Measurements from ENCODE around the gene C19orf25. TPM values are rescaled to one million over a fixed set of nuclear protein-coding genes. Genes with fewer than 3 reads are reported as not detected.

Gene C19orf25
- total and polyA plus RNA-seq, 9 of the 15 experiments (the other 6 are each of a cell fraction or from before 2014, with no cell fraction given), result 0.79 to 96.0 (median 36.1) TPM

GRCh38 chr19:1461862-1462261 lies 17.2 kb downstream of the C19orf25 start:
- TF ChIP-seq HDGF (IDR thresholded peaks at IDR 0.05), result no peak
- TF ChIP-seq IRF2 (CRISPR knock-in tag; IDR thresholded peaks at IDR 0.05), result no peak
- 0 out of 2 replicates have a peak, but pooled peaks have one; percentile 31 for TF ChIP-seq POLR2G (IDR thresholded peaks at IDR 0.05; ENCODE audit: low read depth, low read length)
- no peak for TF ChIP-seq TAF9B (IDR thresholded peaks at IDR 0.05; ENCODE audit: partially characterized antibody)
- TF ChIP-seq KDM2B (CRISPR knock-in tag; IDR thresholded peaks at IDR 0.05), result no peak
- ChIA-PET CTCF (ENCODE audit: low intra/inter-chr PET ratio) (no interaction called here), POLR2A (no interaction called here)
- no peak overlapping the region for H3K4me3 ChIP-seq
- H2AFZ ChIP-seq (ENCODE audit: low read depth, low read length), result no peak overlapping the region
- DNase-seq (ENCODE audit: extremely low read depth in 1 of 4, low spot score in 3 of 4) (no peak), FAIRE-seq (no peak), ATAC-seq (no peak)
- WGBS (ENCODE audit: insufficient coverage, low coverage, missing lambda C conversion rate), result 73% methylated on average over 21 of the region's 24 CpGs
- H3K9ac ChIP-seq (ENCODE audit: insufficient read depth in 1 of 2, low read depth in 2 of 2, low read length in 2 of 2), result peak overlapping the region in 1 of 2 experiments; percentile 68; a peak in 2 of 4 replicates
- in situ Hi-C loops (cut with MboI), result no loop called here
- no peaks in the 10 kb centered on the region for H3K27me3 ChIP-seq (ENCODE audit: control insufficient read depth in 2 of 2, insufficient read depth in 2 of 2, low read length in 2 of 2)
- H3K79me2 ChIP-seq (ENCODE audit: control insufficient read depth, insufficient read depth, low read length), result no peaks in the 10 kb centered on the region
- BruUV-seq (replicated peaks), result no TSS peak
- H3K9me1 ChIP-seq (ENCODE audit: control insufficient read depth, insufficient read depth, low read length), result no peaks in the 10 kb centered on the region
- H3K4me2 ChIP-seq (ENCODE audit: insufficient read depth, low read length), result no peak overlapping the region
- H3K27ac ChIP-seq (ENCODE audit: extremely low read depth, low read depth, low read length), result no peak overlapping the region
- peaks cover 18% of the 10 kb centered on the region for H4K20me1 ChIP-seq (replicated peaks; ENCODE audit: control insufficient read depth, insufficient read depth, low read length)
- peaks cover 0 to 45% of the 10 kb centered on the region in 2 experiments; a peak in 2 of 5 replicates for H3K4me1 ChIP-seq (replicated peaks in 1 of 2; ENCODE audit: control insufficient read depth in 2 of 2, insufficient read depth in 2 of 2, low read length in 2 of 2)
- no peaks in the 10 kb centered on the region for H3K9me3 ChIP-seq (replicated peaks; ENCODE audit: control insufficient read depth, insufficient read depth, low read depth, low read length)
- intact Hi-C loops (cut with micrococcal nuclease), result no loop called here
- H3K36me3 ChIP-seq (ENCODE audit: control insufficient read depth, insufficient read depth, low read length), result peaks cover 6% of the 10 kb centered on the region; the same call in 1 of the 3 replicates

All from K562 (cell line).